ENCODE results near the gene TRNT1. TPM values are rescaled to one million over a fixed set of nuclear protein-coding genes. Genes with fewer than 3 reads are reported as not detected.

The TRNT1 gene
- total RNA-seq, 1 experiment from 2014 or later = 16.6 TPM

DNA sequence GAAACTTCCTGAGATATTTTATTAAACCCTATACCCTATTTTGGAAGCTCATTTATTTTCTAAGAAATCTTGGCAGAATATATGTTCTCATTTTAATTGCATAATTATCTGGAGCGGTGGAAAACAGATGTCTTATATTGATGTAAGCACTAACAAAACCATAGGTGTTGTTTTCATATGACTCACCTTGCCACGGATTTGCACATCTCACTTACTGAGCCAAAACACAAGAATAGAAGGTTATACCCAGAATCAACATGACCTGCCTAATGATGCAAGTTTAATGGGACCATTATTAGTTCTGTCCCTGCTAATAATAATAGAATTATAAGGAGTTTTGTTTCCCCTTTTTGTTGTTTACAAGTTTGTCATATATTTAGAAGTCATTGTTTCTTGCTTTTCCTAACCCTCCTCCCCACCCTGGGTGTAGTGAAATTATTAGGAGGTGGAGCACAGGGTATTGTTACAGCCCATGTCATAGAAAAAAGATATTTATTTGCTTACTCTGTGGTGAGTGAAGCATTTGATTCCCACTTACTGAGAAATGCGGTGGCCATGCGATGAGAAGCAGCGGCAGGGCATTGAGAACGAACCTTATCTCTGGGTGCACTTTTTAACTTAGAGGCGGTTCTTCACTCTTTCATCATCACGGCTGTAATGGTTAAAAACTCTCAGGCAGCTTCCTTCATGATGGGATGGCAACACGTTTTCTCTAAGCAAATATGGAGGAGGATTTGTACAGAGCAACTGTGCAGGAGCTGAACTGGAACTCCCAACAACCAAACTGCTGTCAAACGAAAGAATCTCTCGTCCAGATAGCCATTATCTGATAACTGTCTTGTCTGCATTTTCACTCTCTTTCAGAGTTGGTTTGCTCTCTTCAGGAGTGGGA, 17.1 kb upstream of the TRNT1 start:
- DNase-seq (ENCODE audit: low read depth) = no peak
- in situ Hi-C loops (cut with HindIII; ENCODE audit: low pct_unique_long_range_greater_than_20kb, low sequenced_read_pairs) = no loop called here

DNA sequence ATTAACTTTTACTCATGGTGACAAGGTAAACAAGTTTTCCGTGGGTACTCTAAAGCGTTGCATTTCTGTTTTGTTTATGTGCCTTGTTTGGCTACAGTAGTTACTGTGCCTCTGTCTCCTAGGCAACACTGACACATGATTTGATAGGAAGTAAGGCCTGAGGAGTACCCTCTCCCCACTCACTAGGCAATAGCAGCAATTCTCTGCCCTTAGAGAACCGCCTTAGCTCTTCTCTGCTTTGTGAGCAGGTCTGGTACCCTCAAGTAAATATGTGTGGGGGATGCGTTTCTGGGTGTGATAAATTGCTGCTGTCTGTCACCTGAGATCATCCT, 16.5 kb upstream of the TRNT1 start, which contains the start of gene IL5RA:
Gene IL5RA, minus strand, starts transcription at position 76 of the 332 bp plus-strand sequence. CDS start 5,390 bp downstream, outside the sequence.
- no peak for DNase-seq (ENCODE audit: low read depth)
- in situ Hi-C loops (cut with HindIII; ENCODE audit: low pct_unique_long_range_greater_than_20kb, low sequenced_read_pairs) = no loop called here

DNA sequence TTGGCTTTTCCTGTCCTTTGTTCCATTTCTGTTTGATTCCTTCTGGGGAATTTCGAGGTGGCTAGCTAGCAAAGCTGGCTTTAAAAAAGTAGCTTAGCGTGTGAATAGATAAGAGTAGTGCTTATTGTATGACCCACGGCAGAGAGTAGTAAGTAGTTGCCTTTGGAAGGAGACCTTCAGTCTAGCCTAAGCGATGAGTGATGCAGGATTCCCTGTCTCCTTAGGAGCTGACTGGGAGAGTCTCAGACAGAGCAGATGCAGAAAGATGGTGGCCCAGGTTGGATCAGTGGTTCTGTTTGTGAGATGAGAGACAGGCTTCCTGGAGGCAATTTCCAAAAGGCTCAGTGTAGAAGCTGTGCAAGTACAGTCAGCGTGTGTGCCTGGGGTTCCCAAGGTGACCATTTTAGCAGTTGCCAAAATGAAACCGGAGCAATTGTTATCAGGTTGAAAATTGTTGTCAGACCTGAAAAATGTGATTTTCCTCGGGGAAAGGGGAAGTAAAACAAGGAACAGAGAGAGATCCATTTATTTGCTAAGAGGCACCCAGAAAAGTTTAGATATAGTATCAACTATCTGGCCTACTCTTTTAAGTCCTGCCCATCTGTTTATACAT, 15.9 kb upstream of the TRNT1 start:
- no peak for DNase-seq (ENCODE audit: low read depth)
- in situ Hi-C loops (cut with HindIII; ENCODE audit: low pct_unique_long_range_greater_than_20kb, low sequenced_read_pairs) = no loop called here

DNA sequence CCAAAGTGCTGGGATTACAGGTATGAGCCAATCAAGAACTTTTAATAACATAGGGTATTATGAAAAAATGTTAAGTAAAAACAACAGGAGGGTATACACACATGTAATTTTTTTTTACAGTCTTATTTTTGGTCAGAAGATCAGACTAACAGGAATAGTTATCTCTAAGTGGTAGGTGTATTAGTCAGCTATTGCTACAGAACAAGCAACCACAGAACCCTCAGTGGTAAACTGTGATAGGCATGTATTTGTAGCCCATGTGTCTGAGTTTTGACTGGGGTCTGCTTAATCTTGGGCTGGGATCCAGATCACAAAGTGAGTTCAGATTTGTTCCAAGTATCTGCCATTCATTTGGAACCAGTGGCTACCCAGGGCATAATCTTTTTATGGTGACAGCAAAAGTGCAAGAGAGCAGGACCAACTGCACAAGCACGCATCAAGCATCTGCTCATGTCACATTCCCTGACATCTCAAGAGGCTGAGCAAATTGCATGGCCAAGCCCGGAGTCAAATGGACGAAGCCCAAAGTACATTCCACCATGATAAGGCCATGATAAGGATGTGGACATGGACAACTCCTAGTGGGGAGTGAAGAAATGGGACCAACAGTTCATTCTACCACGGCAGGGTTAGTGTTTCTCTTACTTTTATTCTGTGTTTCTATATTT, 13.6 kb upstream of the TRNT1 start:
- DNase-seq (ENCODE audit: low read depth) = no peak
- in situ Hi-C loops (cut with HindIII; ENCODE audit: low pct_unique_long_range_greater_than_20kb, low sequenced_read_pairs) = no loop called here

DNA sequence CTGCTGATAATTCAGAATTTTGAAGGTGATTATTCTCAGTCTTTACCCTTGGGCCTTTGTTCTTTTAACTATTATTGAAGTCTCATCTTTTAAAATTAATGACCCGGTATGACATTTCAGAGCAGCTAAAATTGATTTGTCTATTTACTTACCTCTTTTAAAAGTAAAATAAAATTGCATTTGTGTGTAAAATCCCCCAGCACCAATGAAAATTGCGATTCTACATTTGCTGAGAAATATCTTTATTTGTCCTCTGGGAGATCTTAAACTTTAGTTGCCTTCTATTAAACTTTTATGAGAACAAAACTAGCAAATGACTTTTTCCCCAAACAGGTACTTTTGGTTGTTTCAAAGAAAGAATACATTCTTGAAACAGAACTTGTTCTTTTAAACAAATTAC, 9.1 kb upstream of the TRNT1 start:
- in situ Hi-C loops (cut with HindIII; ENCODE audit: low pct_unique_long_range_greater_than_20kb, low sequenced_read_pairs) = no loop called here
- DNase-seq (ENCODE audit: low read depth) = no peak

DNA sequence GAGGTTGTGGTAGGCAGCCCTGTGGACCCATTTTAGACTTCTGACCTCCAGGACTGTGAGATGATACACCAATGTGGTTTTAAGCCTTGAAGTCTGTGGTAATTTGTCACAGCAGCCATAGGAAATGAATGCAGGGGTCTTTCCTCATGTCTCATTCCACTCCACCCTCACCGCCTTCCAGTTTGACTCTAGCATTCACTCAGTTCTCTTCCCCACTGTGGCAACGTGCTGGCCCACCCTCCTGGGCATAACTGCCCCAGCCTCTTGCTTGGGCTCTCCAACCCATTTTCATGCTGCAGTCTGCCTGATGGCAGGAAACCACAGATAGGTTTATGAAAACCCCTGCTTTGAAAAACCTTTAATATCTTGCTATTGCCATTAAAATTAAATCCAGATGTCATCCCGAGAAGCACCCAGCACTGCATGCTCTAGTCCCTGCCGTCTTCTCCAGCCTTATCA, 7.3 kb upstream of the TRNT1 start:
- DNase-seq (ENCODE audit: low read depth) = no peak
- in situ Hi-C loops (cut with HindIII; ENCODE audit: low pct_unique_long_range_greater_than_20kb, low sequenced_read_pairs) = no loop called here

DNA sequence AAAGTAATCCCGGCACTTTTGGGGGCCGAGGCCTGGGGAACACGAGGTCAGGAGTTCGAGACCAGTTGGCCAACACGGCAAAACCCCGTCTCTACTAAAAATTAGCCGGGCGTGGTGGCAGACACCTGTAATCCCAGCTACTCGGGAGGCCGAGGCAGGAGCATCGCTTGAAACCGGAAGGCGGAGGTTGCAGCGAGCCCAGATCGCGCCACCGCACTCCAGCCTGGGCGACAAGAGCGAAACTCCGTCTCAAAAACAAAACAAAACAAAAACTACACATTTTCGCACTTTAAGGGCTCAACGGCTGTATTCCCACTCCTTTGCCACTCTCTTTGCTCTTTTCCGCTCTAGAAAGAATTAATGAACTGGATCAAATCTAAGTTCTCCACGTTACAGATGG, 763 bp upstream of the TRNT1 start:
- in situ Hi-C loops (cut with HindIII; ENCODE audit: low pct_unique_long_range_greater_than_20kb, low sequenced_read_pairs) = no loop called here
- no peak for DNase-seq (ENCODE audit: low read depth)

DNA sequence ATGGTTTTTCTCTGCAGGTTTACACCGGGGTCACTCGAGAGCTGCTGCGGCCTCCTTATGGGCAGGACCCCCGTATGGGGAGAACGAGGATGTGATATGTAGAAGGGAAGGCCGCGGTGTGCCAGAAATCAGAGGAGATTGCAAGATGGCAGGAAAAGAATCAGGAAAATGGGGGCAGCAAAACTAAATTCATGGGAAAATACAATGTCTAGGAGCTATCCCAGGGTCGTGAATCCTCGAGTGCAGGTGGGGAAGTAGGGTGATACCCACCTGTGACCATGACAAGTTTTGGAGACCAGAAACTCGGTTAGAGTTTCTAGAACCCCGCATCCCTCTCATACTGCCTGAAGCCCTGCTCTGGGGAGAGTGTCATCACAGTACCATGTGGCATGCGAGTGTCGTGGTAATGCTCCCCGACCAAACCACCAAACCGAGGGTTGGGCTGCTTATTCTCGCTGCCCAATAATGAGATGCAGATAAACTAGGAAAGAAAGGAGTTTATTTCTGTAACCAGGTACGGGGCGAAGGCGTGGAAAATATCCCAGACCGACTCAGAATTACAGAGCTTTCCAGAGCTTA, 781 bp downstream of the TRNT1 start:
- in situ Hi-C loops (cut with HindIII; ENCODE audit: low pct_unique_long_range_greater_than_20kb, low sequenced_read_pairs) = no loop called here
- DNase-seq (ENCODE audit: low read depth) = peak; percentile 2

DNA sequence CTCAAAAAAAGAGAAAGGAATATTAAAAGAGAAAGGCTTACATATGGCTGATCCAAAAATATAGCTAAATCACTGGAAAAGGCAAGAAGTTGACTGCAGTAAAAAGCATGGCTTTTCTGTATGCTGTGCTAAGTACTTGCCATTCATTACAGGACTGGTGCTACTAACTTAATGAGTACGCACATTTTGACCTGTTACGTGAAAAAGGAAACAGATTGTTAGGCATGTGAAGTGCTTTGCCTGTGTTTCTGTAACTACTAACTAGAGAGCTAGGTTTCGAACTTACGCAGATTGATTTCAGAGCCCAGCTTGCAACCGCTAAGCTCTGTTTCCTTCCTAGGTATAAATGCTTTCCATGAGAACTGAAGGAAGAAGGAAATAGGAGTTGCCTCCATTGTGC, 2.8 kb downstream of the TRNT1 start:
- in situ Hi-C loops (cut with HindIII; ENCODE audit: low pct_unique_long_range_greater_than_20kb, low sequenced_read_pairs) = no loop called here
- DNase-seq (ENCODE audit: low read depth) = no peak

DNA sequence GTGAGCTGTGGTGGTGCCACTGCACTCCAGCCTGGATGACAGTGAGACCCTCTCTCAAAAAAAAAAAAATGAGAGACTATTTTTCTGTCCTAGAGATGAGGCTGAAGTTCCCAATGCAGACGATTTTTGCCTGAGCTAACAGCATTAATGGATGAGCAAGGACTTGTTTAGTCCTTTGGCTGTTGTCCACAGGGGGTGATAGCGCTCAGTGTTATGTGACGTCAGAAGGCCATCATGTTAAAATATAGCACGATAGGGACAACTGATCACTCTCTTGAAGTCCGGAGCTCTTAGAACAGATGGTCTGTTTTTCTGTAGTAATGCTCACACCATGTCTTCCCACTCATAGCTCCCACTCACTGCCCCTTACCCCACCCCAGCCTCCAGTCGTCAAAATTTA, 6.8 kb downstream of the TRNT1 start:
- DNase-seq (ENCODE audit: low read depth) = no peak
- in situ Hi-C loops (cut with HindIII; ENCODE audit: low pct_unique_long_range_greater_than_20kb, low sequenced_read_pairs) = no loop called here

DNA sequence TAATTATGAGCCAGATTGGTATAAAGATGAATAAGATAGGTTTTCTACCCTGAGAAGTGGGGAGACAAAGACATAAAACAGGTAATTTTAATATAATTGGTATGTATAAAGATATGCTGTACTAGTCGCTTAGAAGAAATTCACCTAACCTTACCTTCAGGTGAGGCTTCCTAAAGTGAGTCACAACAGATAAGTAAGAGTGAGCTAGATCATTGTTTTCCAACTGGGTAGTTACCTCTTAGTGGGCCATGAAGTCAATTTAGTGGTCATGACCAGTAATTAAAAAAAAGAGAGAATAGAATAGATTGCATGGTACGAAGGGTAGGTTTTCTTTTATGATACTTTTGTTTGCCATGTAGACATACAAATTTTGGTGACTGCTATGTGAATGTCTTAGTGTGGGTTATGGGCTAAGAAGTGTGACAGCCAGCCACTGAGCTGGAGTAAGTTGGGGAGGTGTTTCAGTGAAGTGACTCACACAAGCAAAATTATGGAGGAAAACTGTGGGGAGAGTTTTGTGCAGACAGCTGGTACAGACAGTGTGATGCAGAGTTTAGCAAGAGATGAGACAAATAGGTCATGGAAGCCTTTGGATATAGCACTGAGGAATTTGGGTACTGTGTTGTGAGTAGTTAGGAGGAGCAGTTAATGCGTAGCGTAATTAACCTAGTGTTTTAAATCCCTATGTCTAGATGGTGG, 8.2 kb downstream of the TRNT1 start:
- no peak for DNase-seq (ENCODE audit: low read depth)
- in situ Hi-C loops (cut with HindIII; ENCODE audit: low pct_unique_long_range_greater_than_20kb, low sequenced_read_pairs) = no loop called here

DNA sequence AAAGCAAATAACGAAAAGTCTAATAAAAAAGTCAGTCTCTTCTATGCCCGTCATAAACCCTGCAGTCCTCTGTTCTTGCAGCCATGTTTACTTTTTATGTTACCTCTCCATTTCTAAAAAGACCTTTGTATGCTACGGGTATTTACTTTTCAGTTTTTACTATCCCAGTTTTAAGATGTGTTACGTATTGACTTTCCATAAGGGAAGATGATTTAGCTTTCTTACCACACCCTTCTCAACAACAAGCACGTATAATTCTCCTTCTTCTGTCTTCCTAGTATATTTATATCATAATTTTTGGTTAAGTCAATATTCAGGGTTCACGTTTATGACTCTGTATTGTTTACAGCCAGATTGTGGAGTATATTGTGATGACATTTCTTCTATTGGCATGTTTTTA, 10.8 kb downstream of the TRNT1 start:
- in situ Hi-C loops (cut with HindIII; ENCODE audit: low pct_unique_long_range_greater_than_20kb, low sequenced_read_pairs) = no loop called here

DNA sequence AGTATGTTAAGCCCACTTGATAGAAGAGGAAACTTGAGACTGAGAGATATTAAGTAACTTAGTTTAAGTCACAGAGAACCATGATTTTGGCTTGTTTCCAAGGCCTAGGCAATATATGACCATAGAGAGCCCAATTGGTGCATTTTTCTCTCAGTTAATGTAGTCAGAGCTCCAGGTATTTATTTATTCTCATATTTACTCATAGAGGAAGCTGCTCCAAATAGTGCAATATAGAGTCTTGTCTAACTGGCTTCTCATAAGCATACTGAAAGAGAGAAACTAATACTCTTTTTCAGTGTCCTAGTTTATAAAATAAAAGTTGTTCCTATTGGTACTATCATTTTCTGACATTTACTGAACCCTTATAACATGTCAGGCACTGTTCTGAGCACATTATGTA, 15.2 kb downstream of the TRNT1 start:
- no peak for DNase-seq (ENCODE audit: low read depth)
- in situ Hi-C loops (cut with HindIII; ENCODE audit: low pct_unique_long_range_greater_than_20kb, low sequenced_read_pairs) = no loop called here

More for the DNA sequence above, 10.8 kb downstream of the TRNT1 start:
- DNase-seq (ENCODE audit: low read depth) = no peak

DNA sequence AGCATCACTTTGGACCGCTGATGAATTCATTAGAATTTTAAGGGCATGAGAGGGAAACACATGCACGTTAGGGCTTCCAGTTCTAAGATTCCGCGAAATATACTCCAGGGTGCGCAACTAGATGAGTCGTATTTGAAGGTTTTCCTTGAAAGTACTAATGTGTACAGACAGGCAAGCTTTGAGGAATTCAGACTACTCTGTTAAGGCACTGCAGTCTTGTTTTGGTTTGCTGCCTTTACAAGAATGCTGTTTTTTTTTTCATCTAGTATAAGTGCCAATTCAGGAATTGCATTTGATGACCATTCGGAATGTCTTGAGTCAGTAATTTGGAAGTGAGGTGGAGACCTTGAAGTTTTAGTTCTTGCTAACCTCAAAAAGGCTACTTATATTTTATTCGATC, 19.1 kb downstream of the TRNT1 start:
- in situ Hi-C loops (cut with HindIII; ENCODE audit: low pct_unique_long_range_greater_than_20kb, low sequenced_read_pairs) = no loop called here
- no peak for DNase-seq (ENCODE audit: low read depth)

DNA sequence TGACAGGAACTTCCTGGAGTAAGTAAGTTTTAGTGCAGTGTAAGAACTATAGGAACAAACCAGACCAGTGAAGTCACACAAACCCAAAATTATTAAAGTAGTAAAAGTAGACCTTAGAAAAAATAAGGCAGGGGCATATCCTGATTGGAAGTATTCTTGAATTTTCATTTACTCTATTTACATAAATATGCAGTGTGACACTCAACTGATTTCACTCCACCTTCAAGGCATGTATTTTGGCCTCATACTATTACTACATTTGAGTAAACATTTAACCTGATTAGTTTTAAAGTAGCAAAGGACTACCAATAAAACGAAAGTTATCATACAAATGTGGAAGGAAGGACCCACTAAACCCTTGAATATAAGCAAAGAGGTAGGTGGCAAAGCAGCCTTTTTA, 22.8 kb downstream of the TRNT1 start:
- DNase-seq (ENCODE audit: low read depth) = no peak
- in situ Hi-C loops (cut with HindIII; ENCODE audit: low pct_unique_long_range_greater_than_20kb, low sequenced_read_pairs) = no loop called here

DNA sequence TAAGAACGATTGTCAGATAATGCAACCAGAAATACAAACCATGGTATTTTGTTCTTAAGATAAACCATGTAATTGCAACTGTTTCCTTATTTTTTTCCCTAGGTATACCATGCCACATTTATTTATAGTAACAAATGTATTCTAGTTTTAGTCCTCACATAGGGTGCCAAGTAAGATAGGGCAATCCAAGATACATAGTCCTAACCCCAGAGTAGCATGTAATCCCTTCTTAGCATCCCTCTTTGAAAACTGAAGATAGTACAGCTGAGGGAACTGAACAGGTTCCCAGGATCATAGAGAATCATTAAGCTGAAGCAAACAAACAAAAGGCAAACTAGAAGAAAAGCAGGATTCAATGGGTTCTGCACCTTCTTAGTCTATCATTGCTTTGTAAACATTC, 24.8 kb downstream of the TRNT1 start:
- DNase-seq (ENCODE audit: low read depth) = no peak
- in situ Hi-C loops (cut with HindIII; ENCODE audit: low pct_unique_long_range_greater_than_20kb, low sequenced_read_pairs) = no loop called here

DNA sequence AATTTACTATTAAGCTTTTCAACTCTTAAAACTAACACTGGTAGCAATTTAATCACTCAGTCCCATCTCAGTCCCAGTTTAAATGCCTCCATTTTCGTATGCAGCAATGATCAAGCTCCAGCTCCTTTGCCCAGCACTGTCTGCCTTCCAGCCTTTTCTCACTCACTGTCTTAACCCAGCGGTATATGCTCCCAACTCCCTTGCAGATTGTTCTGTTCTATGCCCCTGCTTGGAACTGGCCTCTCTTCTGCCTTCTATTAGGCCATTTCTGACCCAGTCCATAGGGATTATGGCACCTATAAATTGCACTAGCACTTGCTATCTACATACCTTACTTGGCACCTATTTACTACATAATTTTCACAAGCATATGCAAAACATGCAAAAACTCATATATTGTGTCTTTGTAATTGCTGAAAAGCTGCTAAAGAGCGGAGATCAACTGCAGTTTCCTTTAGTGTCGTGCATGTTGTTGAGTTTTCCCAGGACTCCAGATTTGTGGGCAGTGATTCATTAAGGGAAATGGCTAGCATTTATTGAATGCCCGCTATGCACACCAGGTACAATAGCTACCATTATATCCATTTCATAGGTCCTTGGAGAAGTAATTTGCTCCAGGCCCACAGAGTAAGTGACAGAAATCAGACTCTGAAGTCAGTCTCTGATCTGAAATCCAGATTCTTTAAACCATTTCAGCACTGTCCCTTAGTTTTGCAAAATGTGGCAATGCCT, 28.3 kb downstream of the TRNT1 start:
- no peak for DNase-seq (ENCODE audit: low read depth)
- in situ Hi-C loops (cut with HindIII; ENCODE audit: low pct_unique_long_range_greater_than_20kb, low sequenced_read_pairs) = no loop called here

DNA sequence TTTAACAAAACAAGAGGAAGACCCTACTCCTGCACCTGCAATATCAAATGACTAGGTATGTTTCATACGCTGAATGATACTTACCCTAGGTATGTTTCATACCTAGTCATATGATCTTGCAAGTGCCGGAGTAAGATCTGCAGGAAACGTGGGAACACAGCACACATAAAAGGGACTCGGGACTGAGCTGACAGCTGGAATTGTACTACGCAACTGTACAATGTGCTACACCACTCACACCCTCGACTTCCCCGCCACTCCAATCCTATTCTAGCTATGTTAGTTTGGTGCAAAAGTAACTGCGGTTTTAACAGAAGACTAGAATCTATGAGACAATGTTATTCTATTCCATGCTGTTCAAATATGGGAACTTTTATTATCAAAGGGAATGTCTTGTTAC, 30.7 kb downstream of the TRNT1 start:
- no peak for DNase-seq (ENCODE audit: low read depth)
- in situ Hi-C loops (cut with HindIII; ENCODE audit: low pct_unique_long_range_greater_than_20kb, low sequenced_read_pairs) = no loop called here
